Measurements from ENCODE around the gene TUBB3.

TUBB3 gene

GRCh38 chr16:89953671-89954406 is 30.7 kb downstream of the TUBB3 start:
- DNase-seq: no peak
- Histone ChIP-seq H3K27me3 (replicated peaks in 2 of 5; ENCODE audit: control insufficient read depth in 4 of 5, insufficient read depth in 5 of 5, low read length in 4 of 5) (peaks cover 0 to 4% (median 0%) of the 10 kb centered on the region in 5 experiments), H3K36me3 (ENCODE audit: control insufficient read depth in 4 of 4, insufficient read depth in 4 of 4, low read length in 3 of 4) (peaks cover 0 to 24% (median 17%) of the 10 kb centered on the region in 4 experiments), H3K4me3 (ENCODE audit: control insufficient read depth in 1 of 7, extremely low read depth in 1 of 7, insufficient read depth in 4 of 7, low read depth in 2 of 7, low read length in 6 of 7) (no peak overlapping the region), H3K9me3 (ENCODE audit: control extremely low read depth in 1 of 5, control insufficient read depth in 4 of 5, insufficient read depth in 2 of 5, low read depth in 1 of 5, low read length in 4 of 5) (no peaks in the 10 kb centered on the region), H3K4me1 (ENCODE audit: control extremely low read depth in 1 of 4, control insufficient read depth in 4 of 4, insufficient read depth in 4 of 4, low read length in 3 of 4) (peaks cover 0 to 35% (median 10%) of the 10 kb centered on the region in 4 experiments), H3K27ac (ENCODE audit: insufficient read depth in 1 of 2, low read depth in 1 of 2, low read length in 2 of 2, poor library complexity in 1 of 2, severe bottlenecking in 2 of 2) (no peak overlapping the region)
- CTCF ChIA-PET: interaction anchor here (0.9 kb wide), 1 partner anchor 16 kb away, joined by 4 read pairs; no protein-coding TSS in a partner anchor
- 92% methylated on average over 10 of the region's 11 CpGs for WGBS (ENCODE audit: insufficient coverage)
- POLR2A ChIA-PET: interaction anchor here (1.4 kb wide), 1 partner anchor 16 kb away, joined by 3 read pairs; no protein-coding TSS in a partner anchor

- POLR2A ChIA-PET: no interaction called here
- no peak for DNase-seq
- CTCF ChIA-PET: interaction anchor here (0.9 kb wide), 1 partner anchor 15 kb away, joined by 4 read pairs; no protein-coding TSS in a partner anchor
- no peak overlapping the region for H3K27ac ChIP-seq (ENCODE audit: insufficient read depth in 1 of 2, low read depth in 1 of 2, low read length in 2 of 2, poor library complexity in 1 of 2, severe bottlenecking in 2 of 2)
- H3K27me3 ChIP-seq (replicated peaks in 2 of 5; ENCODE audit: control insufficient read depth in 4 of 5, insufficient read depth in 5 of 5, low read length in 4 of 5): peaks cover 0 to under 1% (median 0%) of the 10 kb centered on the region in 5 experiments
- no peak overlapping the region for H3K4me3 ChIP-seq (ENCODE audit: control insufficient read depth in 1 of 7, extremely low read depth in 1 of 7, insufficient read depth in 4 of 7, low read depth in 2 of 7, low read length in 6 of 7)
- peaks cover 0 to 30% (median 5%) of the 10 kb centered on the region in 4 experiments for H3K4me1 ChIP-seq (ENCODE audit: control extremely low read depth in 1 of 4, control insufficient read depth in 4 of 4, insufficient read depth in 4 of 4, low read length in 3 of 4)
- WGBS (ENCODE audit: insufficient coverage): over 99% methylated on average over 14 of the region's 15 CpGs
- H3K36me3 ChIP-seq (ENCODE audit: control insufficient read depth in 4 of 4, insufficient read depth in 4 of 4, low read length in 3 of 4): peaks cover 0 to 29% (median 19%) of the 10 kb centered on the region in 4 experiments
- no peaks in the 10 kb centered on the region for H3K9me3 ChIP-seq (ENCODE audit: control extremely low read depth in 1 of 5, control insufficient read depth in 4 of 5, insufficient read depth in 2 of 5, low read depth in 1 of 5, low read length in 4 of 5)
Measured at GRCh38 chr16:89954462-89954861, 31.3 kb downstream of the TUBB3 start.

- ChIA-PET CTCF (interaction anchor here (0.9 kb wide), 1 partner anchor 15 kb away, joined by 4 read pairs; no protein-coding TSS in a partner anchor), POLR2A (no interaction called here)
- Histone ChIP-seq H3K27me3 (replicated peaks in 2 of 5; ENCODE audit: control insufficient read depth in 4 of 5, insufficient read depth in 5 of 5, low read length in 4 of 5) (no peaks in the 10 kb centered on the region), H3K27ac (ENCODE audit: insufficient read depth in 1 of 2, low read depth in 1 of 2, low read length in 2 of 2, poor library complexity in 1 of 2, severe bottlenecking in 2 of 2) (no peak overlapping the region), H3K4me1 (ENCODE audit: control extremely low read depth in 1 of 4, control insufficient read depth in 4 of 4, insufficient read depth in 4 of 4, low read length in 3 of 4) (peaks cover 0 to 27% (median under 1%) of the 10 kb centered on the region in 4 experiments), H3K9me3 (ENCODE audit: control extremely low read depth in 1 of 5, control insufficient read depth in 4 of 5, insufficient read depth in 2 of 5, low read depth in 1 of 5, low read length in 4 of 5) (no peaks in the 10 kb centered on the region), H3K36me3 (ENCODE audit: control insufficient read depth in 4 of 4, insufficient read depth in 4 of 4, low read length in 3 of 4) (peaks cover 0 to 29% (median 19%) of the 10 kb centered on the region in 4 experiments), H3K4me3 (ENCODE audit: control insufficient read depth in 1 of 7, extremely low read depth in 1 of 7, insufficient read depth in 4 of 7, low read depth in 2 of 7, low read length in 6 of 7) (no peak overlapping the region)
- DNase-seq: no peak
- 95% methylated on average over 10 of the region's 15 CpGs for WGBS (ENCODE audit: insufficient coverage)
Measured at GRCh38 chr16:89955001-89955685, 32.0 kb downstream of the TUBB3 start.

- Histone ChIP-seq H3K27me3 (replicated peaks in 2 of 5; ENCODE audit: control insufficient read depth in 4 of 5, insufficient read depth in 5 of 5, low read length in 4 of 5) (no peaks in the 10 kb centered on the region), H3K36me3 (ENCODE audit: control insufficient read depth in 4 of 4, insufficient read depth in 4 of 4, low read length in 3 of 4) (peaks cover 0 to 37% (median 25%) of the 10 kb centered on the region in 4 experiments), H3K9me3 (ENCODE audit: control extremely low read depth in 1 of 5, control insufficient read depth in 4 of 5, insufficient read depth in 2 of 5, low read depth in 1 of 5, low read length in 4 of 5) (no peaks in the 10 kb centered on the region), H3K27ac (ENCODE audit: insufficient read depth in 1 of 2, low read depth in 1 of 2, low read length in 2 of 2, poor library complexity in 1 of 2, severe bottlenecking in 2 of 2) (no peak overlapping the region), H3K4me3 (ENCODE audit: control insufficient read depth in 1 of 7, extremely low read depth in 1 of 7, insufficient read depth in 4 of 7, low read depth in 2 of 7, low read length in 6 of 7) (no peak overlapping the region), H3K4me1 (ENCODE audit: control extremely low read depth in 1 of 4, control insufficient read depth in 4 of 4, insufficient read depth in 4 of 4, low read length in 3 of 4) (peaks cover 0 to 27% (median under 1%) of the 10 kb centered on the region in 4 experiments)
- POLR2A ChIA-PET: interaction anchor here (0.6 to 0.8 kb wide), 3 partner anchors 14 to 55 kb away, joined by 3 to 6 read pairs (median 3); no protein-coding TSS in a partner anchor
- WGBS (ENCODE audit: insufficient coverage): 95% methylated on average over 12 of the region's 15 CpGs
- CTCF ChIA-PET: interaction anchor here (0.9 kb wide), 1 partner anchor 9 kb away, joined by 3 read pairs; no protein-coding TSS in a partner anchor
- no peak for DNase-seq
Measured at GRCh38 chr16:89956505-89957215, 33.5 kb downstream of the TUBB3 start.

GRCh38 chr16:89957216-89957785 is 34.2 kb downstream of the TUBB3 start:
- Histone ChIP-seq H3K9me3 (ENCODE audit: control extremely low read depth in 1 of 5, control insufficient read depth in 4 of 5, insufficient read depth in 2 of 5, low read depth in 1 of 5, low read length in 4 of 5) (no peaks in the 10 kb centered on the region), H3K4me1 (ENCODE audit: control extremely low read depth in 1 of 4, control insufficient read depth in 4 of 4, insufficient read depth in 4 of 4, low read length in 3 of 4) (peaks cover 0 to 27% (median under 1%) of the 10 kb centered on the region in 4 experiments), H3K27me3 (replicated peaks in 2 of 5; ENCODE audit: control insufficient read depth in 4 of 5, insufficient read depth in 5 of 5, low read length in 4 of 5) (no peaks in the 10 kb centered on the region), H3K4me3 (ENCODE audit: control insufficient read depth in 1 of 7, extremely low read depth in 1 of 7, insufficient read depth in 4 of 7, low read depth in 2 of 7, low read length in 6 of 7) (no peak overlapping the region), H3K27ac (ENCODE audit: insufficient read depth in 1 of 2, low read depth in 1 of 2, low read length in 2 of 2, poor library complexity in 1 of 2, severe bottlenecking in 2 of 2) (no peak overlapping the region), H3K36me3 (ENCODE audit: control insufficient read depth in 4 of 4, insufficient read depth in 4 of 4, low read length in 3 of 4) (peaks cover 0 to 37% (median 25%) of the 10 kb centered on the region in 4 experiments)
- DNase-seq: no peak
- CTCF ChIA-PET: interaction anchor here (0.9 kb wide), 1 partner anchor 10 kb away, joined by 3 read pairs; no protein-coding TSS in a partner anchor
- WGBS (ENCODE audit: insufficient coverage): 90% methylated on average over 21 of the region's 23 CpGs
- POLR2A ChIA-PET: interaction anchor here (0.8 kb wide), 1 partner anchor 28 kb away, joined by 3 read pairs; no protein-coding TSS in a partner anchor

GRCh38 chr16:89958068-89958467 is 34.9 kb downstream of the TUBB3 start:
- peaks cover 0 to 27% (median under 1%) of the 10 kb centered on the region in 4 experiments for H3K4me1 ChIP-seq (ENCODE audit: control extremely low read depth in 1 of 4, control insufficient read depth in 4 of 4, insufficient read depth in 4 of 4, low read length in 3 of 4)
- peak in 2 of 3 donors; percentile 45 to 50 for DNase-seq
- no peak overlapping the region for H3K27ac ChIP-seq (ENCODE audit: insufficient read depth in 1 of 2, low read depth in 1 of 2, low read length in 2 of 2, poor library complexity in 1 of 2, severe bottlenecking in 2 of 2)
- H3K36me3 ChIP-seq (ENCODE audit: control insufficient read depth in 4 of 4, insufficient read depth in 4 of 4, low read length in 3 of 4): peaks cover 0 to 37% (median 25%) of the 10 kb centered on the region in 4 experiments
- WGBS (ENCODE audit: insufficient coverage): 97% methylated on average over 6 of the region's 7 CpGs
- no peaks in the 10 kb centered on the region for H3K27me3 ChIP-seq (replicated peaks in 2 of 5; ENCODE audit: control insufficient read depth in 4 of 5, insufficient read depth in 5 of 5, low read length in 4 of 5)
- no peaks in the 10 kb centered on the region for H3K9me3 ChIP-seq (ENCODE audit: control extremely low read depth in 1 of 5, control insufficient read depth in 4 of 5, insufficient read depth in 2 of 5, low read depth in 1 of 5, low read length in 4 of 5)
- H3K4me3 ChIP-seq (ENCODE audit: control insufficient read depth in 1 of 7, extremely low read depth in 1 of 7, insufficient read depth in 4 of 7, low read depth in 2 of 7, low read length in 6 of 7): no peak overlapping the region
- POLR2A ChIA-PET: no interaction called here
- CTCF ChIA-PET: interaction anchor here (1.6 kb wide), 1 partner anchor 12 kb away, joined by 4 read pairs; no protein-coding TSS in a partner anchor
